CD8-positive, alpha-beta memory T cell (primary cell): Measurements from ENCODE around the gene MAP3K7. TPM values are rescaled to one million over a fixed set of nuclear protein-coding genes. Genes with fewer than 3 reads are reported as not detected.
"Not testable (repeated sequence)": the region's sequence is repeated elsewhere in the genome, so short reads cannot be mapped to it uniquely, and the experiment has no call there.

ENCODE experiments used
- CTCF ChIA-PET: fragments of 350-600 bp; sonication (Branson Sonifier 250); formaldehyde crosslinking; loops from one replicate; lab custom pipeline; 2021; ENCODE audit warnings: antibody characterized with exemption; lab: Charles Lee
- POLR2A ChIA-PET: fragments of 350-600 bp; sonication (Branson Sonifier 250); formaldehyde crosslinking; loops from one replicate; lab custom pipeline; 2021; ENCODE audit warnings: antibody characterized with exemption; lab: Charles Lee
- DNase-seq, 5 donors: peaks; one replicate each; pipeline versions ENCODE4 v3.0.0 to v3.0.0-alpha.2; 2020 to 2022; ENCODE audit warnings: mixed read lengths in 1 of 5
- H3K27ac ChIP-seq: one replicate; pipeline ENCODE4 v1.7.0; 2013; ENCODE audit warnings: low read depth, mild to moderate bottlenecking, low read length, moderate library complexity
- H3K27me3 ChIP-seq: 2 replicates; pipeline ENCODE4 v1.7.0; 2013; ENCODE audit warnings: low read length, mild to moderate bottlenecking; ENCODE audit not compliant: insufficient read depth, poor library complexity, severe bottlenecking
- H3K36me3 ChIP-seq: 2 replicates; pipeline ENCODE4 v1.7.0; 2013; ENCODE audit warnings: mild to moderate bottlenecking, low read length, moderate library complexity; ENCODE audit not compliant: insufficient read depth
- H3K4me1 ChIP-seq: 2 replicates; pipeline ENCODE4 v1.7.0; 2013; ENCODE audit warnings: mild to moderate bottlenecking, low read length, moderate library complexity; ENCODE audit not compliant: insufficient read depth
- H3K4me3 ChIP-seq: 2 replicates; pipeline ENCODE4 v1.7.0; 2013; ENCODE audit warnings: mild to moderate bottlenecking, low read length
- H3K9me3 ChIP-seq: 2 replicates; pipeline ENCODE4 v1.7.0; 2013; ENCODE audit warnings: mild to moderate bottlenecking, low read length
- H3K27ac Mint-ChIP-seq, 8 donors: one replicate each; pipeline ENCODE4 v1.8.0; 2020 to 2021; ENCODE audit warnings: mixed read lengths in 8 of 8, mild to moderate bottlenecking in 6 of 8, inconsistent platforms in 3 of 8, moderate library complexity in 3 of 8
- H3K27me3 Mint-ChIP-seq, 2 donors: one replicate each; pipeline ENCODE4 v1.8.0; 2020 to 2021; ENCODE audit warnings: mixed read lengths in 2 of 2, mild to moderate bottlenecking in 1 of 2, moderate library complexity in 1 of 2
- H3K36me3 Mint-ChIP-seq, 3 donors: one replicate each; pipeline ENCODE4 v1.8.0; 2020 to 2021; ENCODE audit warnings: mixed read lengths in 3 of 3, inconsistent platforms in 1 of 3, mild to moderate bottlenecking in 1 of 3
- H3K4me1 Mint-ChIP-seq, 3 donors: one replicate each; pipeline ENCODE4 v1.8.0; 2020 to 2021; ENCODE audit warnings: mixed read lengths in 3 of 3, inconsistent platforms in 1 of 3, mild to moderate bottlenecking in 1 of 3
- H3K4me3 Mint-ChIP-seq, 7 donors: one replicate each; pipeline ENCODE4 v1.8.0; 2020 to 2021; ENCODE audit warnings: mixed read lengths in 7 of 7, mild to moderate bottlenecking in 6 of 7, moderate library complexity in 4 of 7, inconsistent platforms in 2 of 7
- H3K9me3 Mint-ChIP-seq, 5 donors: one replicate each; pipeline ENCODE4 v1.8.0; 2020 to 2022; ENCODE audit warnings: mixed read lengths in 5 of 5, mild to moderate bottlenecking in 3 of 5, moderate library complexity in 2 of 5, inconsistent platforms in 1 of 5
- polyA plus RNA-seq: library from polyadenylated mRNA; unstranded; fragments of 300-500 nt; fragmentation: Illumina TruSeq; gene quantifications from one replicate; pipeline ENCODE4 v1.2.3, GENCODE V29; 2021
- total RNA-seq, 2 experiments: library from RNA; stranded (reverse); gene quantifications; one replicate each; pipeline ENCODE4 v1.2.3, GENCODE V29; 2021

Gene MAP3K7
- total and polyA plus RNA-seq, 3 experiments from 2014 or later = 20.8 to 24.8 (median 23.7) TPM

GRCh38 chr6:90573624-90574023, 13.2 kb downstream of the MAP3K7 start:
- Histone ChIP-seq H3K36me3 (peaks cover 12% of the 10 kb centered on the region), H3K27me3 (no peaks in the 10 kb centered on the region), H3K4me1 (no peaks in the 10 kb centered on the region), H3K9me3 (no peaks in the 10 kb centered on the region), H3K4me3 (no peak overlapping the region), H3K27ac (no peak overlapping the region)
- ChIA-PET POLR2A (no interaction called here), CTCF (no interaction called here)
- no peak overlapping the region for H3K27ac Mint-ChIP-seq
- no peak for DNase-seq
- no peak overlapping the region for H3K4me3 Mint-ChIP-seq
- H3K36me3 Mint-ChIP-seq = peaks cover 6 to 24% (median 19%) of the 10 kb centered on the region in 3 donors
- H3K9me3 Mint-ChIP-seq = no peaks in the 10 kb centered on the region
- H3K4me1 Mint-ChIP-seq = peaks cover 11 to 33% (median 16%) of the 10 kb centered on the region in 3 donors
- no peaks in the 10 kb centered on the region for H3K27me3 Mint-ChIP-seq

GRCh38 chr6:90572856-90573255, 14.0 kb downstream of the MAP3K7 start:
- Histone ChIP-seq H3K27ac (no peak overlapping the region), H3K36me3 (peaks cover 12% of the 10 kb centered on the region), H3K4me3 (no peak overlapping the region), H3K4me1 (no peaks in the 10 kb centered on the region), H3K27me3 (no peaks in the 10 kb centered on the region), H3K9me3 (no peaks in the 10 kb centered on the region)
- H3K27ac Mint-ChIP-seq = peak overlapping the region in 1 of 8 donors; percentile 53
- ChIA-PET CTCF (no interaction called here), POLR2A (no interaction called here)
- no peaks in the 10 kb centered on the region for H3K9me3 Mint-ChIP-seq
- H3K4me3 Mint-ChIP-seq = no peak overlapping the region
- no peak for DNase-seq
- no peaks in the 10 kb centered on the region for H3K27me3 Mint-ChIP-seq
- H3K36me3 Mint-ChIP-seq = peaks cover 9 to 27% (median 19%) of the 10 kb centered on the region in 3 donors
- peaks cover 9 to 33% (median 16%) of the 10 kb centered on the region in 3 donors for H3K4me1 Mint-ChIP-seq

GRCh38 chr6:90569223-90569622, 17.6 kb downstream of the MAP3K7 start:
- POLR2A ChIA-PET = no interaction called here
- H3K9me3 Mint-ChIP-seq = no peaks in the 10 kb centered on the region
- CTCF ChIA-PET = interaction anchor here (1.1 kb wide), 1 partner anchor 22 kb away, joined by 3 read pairs; no protein-coding TSS in a partner anchor

GRCh38 chr6:90567682-90568081, 19.2 kb downstream of the MAP3K7 start:
- H3K9me3 Mint-ChIP-seq, DNase-seq, H3K27ac ChIP-seq, H3K27me3 Mint-ChIP-seq, POLR2A ChIA-PET, H3K9me3 ChIP-seq, H3K4me3 ChIP-seq, H3K27me3 ChIP-seq, H3K27ac Mint-ChIP-seq, H3K4me3 Mint-ChIP-seq, CTCF ChIA-PET, H3K36me3 ChIP-seq, H3K4me1 ChIP-seq: not testable (repeated sequence)
- Mint-ChIP-seq H3K4me1 (peaks cover 28 to 54% (median 43%) of the 10 kb centered on the region in 3 donors), H3K36me3 (peaks cover 31 to 67% (median 39%) of the 10 kb centered on the region in 3 donors)

More at GRCh38 chr6:90569223-90569622, 17.6 kb downstream of the MAP3K7 start:
- H3K9me3 ChIP-seq = no peaks in the 10 kb centered on the region
- H3K36me3 Mint-ChIP-seq = peaks cover 28 to 53% (median 39%) of the 10 kb centered on the region in 3 donors
- H3K27me3 ChIP-seq = no peaks in the 10 kb centered on the region
- H3K27ac Mint-ChIP-seq = no peak overlapping the region
- no peaks in the 10 kb centered on the region for H3K27me3 Mint-ChIP-seq
- H3K36me3 ChIP-seq = no peaks in the 10 kb centered on the region
- H3K4me1 ChIP-seq = no peaks in the 10 kb centered on the region
- no peak overlapping the region for H3K4me3 ChIP-seq
- DNase-seq = no peak
- H3K27ac ChIP-seq = no peak overlapping the region
- peaks cover 19 to 49% (median 33%) of the 10 kb centered on the region in 3 donors for H3K4me1 Mint-ChIP-seq
- no peak overlapping the region for H3K4me3 Mint-ChIP-seq

- POLR2A ChIA-PET, H3K36me3 ChIP-seq, H3K4me3 ChIP-seq, H3K9me3 ChIP-seq, H3K4me1 ChIP-seq, H3K27me3 Mint-ChIP-seq, H3K27me3 ChIP-seq, H3K27ac ChIP-seq, H3K9me3 Mint-ChIP-seq: not testable (repeated sequence)
- H3K4me1 Mint-ChIP-seq = peaks cover 37 to 54% (median 50%) of the 10 kb centered on the region in 3 donors
- peak in 4 of 5 donors; percentile 1 to 50 (median 38) for DNase-seq
- H3K36me3 Mint-ChIP-seq = peaks cover 28 to 76% (median 34%) of the 10 kb centered on the region in 3 donors
- H3K4me3 Mint-ChIP-seq = peak overlapping the region in 5 of 7 donors; percentile 15 to 61 (median 50)
- H3K27ac Mint-ChIP-seq = peak overlapping the region in 6 of 8 donors; percentile 42 to 88 (median 72)
- CTCF ChIA-PET = interaction anchor here (0.7 kb wide), 1 partner anchor 12 kb away, joined by 3 read pairs; no protein-coding TSS in a partner anchor
These were observed 24.5 kb downstream of the MAP3K7 start for GRCh38 chr6:90562341-90562740.

- ChIA-PET CTCF (no interaction called here), POLR2A (no interaction called here)
- Histone ChIP-seq H3K9me3 (no peaks in the 10 kb centered on the region), H3K4me1 (peaks cover 8% of the 10 kb centered on the region), H3K36me3 (peaks cover 16% of the 10 kb centered on the region), H3K4me3 (no peak overlapping the region), H3K27me3 (no peaks in the 10 kb centered on the region), H3K27ac (no peak overlapping the region)
- H3K36me3 Mint-ChIP-seq = peaks cover 21 to 77% (median 28%) of the 10 kb centered on the region in 3 donors
- peak overlapping the region in 1 of 7 donors; percentile 14 for H3K4me3 Mint-ChIP-seq
- H3K9me3 Mint-ChIP-seq = no peaks in the 10 kb centered on the region
- H3K27ac Mint-ChIP-seq = peak overlapping the region in 3 of 8 donors; percentile 26 to 69 (median 29)
- no peaks in the 10 kb centered on the region for H3K27me3 Mint-ChIP-seq
- no peak for DNase-seq
- peaks cover 31 to 42% (median 36%) of the 10 kb centered on the region in 3 donors for H3K4me1 Mint-ChIP-seq
These were observed 26.9 kb downstream of the MAP3K7 start for GRCh38 chr6:90559931-90560330.

- Histone ChIP-seq H3K27me3 (no peaks in the 10 kb centered on the region), H3K4me3 (no peak overlapping the region), H3K36me3 (peaks cover 24% of the 10 kb centered on the region), H3K27ac (no peak overlapping the region), H3K4me1 (peaks cover 5% of the 10 kb centered on the region), H3K9me3 (no peaks in the 10 kb centered on the region)
- Mint-ChIP-seq H3K27me3 (no peaks in the 10 kb centered on the region), H3K4me1 (peaks cover 6 to 13% (median 8%) of the 10 kb centered on the region in 3 donors), H3K4me3 (no peak overlapping the region), H3K27ac (no peak overlapping the region), H3K36me3 (peaks cover 12 to 76% (median 22%) of the 10 kb centered on the region in 3 donors), H3K9me3 (no peaks in the 10 kb centered on the region)
- POLR2A ChIA-PET = no interaction called here
- CTCF ChIA-PET = no interaction called here
- DNase-seq = no peak
These were observed 29.9 kb downstream of the MAP3K7 start for GRCh38 chr6:90557006-90557405.

- POLR2A ChIA-PET = no interaction called here
- H3K27me3 Mint-ChIP-seq = no peaks in the 10 kb centered on the region
These were observed 38.9 kb downstream of the MAP3K7 start for GRCh38 chr6:90547991-90548390.

More at GRCh38 chr6:90547991-90548390, 38.9 kb downstream of the MAP3K7 start:
- Mint-ChIP-seq H3K4me1 (no peaks in the 10 kb centered on the region), H3K4me3 (no peak overlapping the region), H3K36me3 (peaks cover 15 to 87% (median 49%) of the 10 kb centered on the region in 3 donors), H3K27ac (peak overlapping the region in 1 of 8 donors; percentile 61), H3K9me3 (no peaks in the 10 kb centered on the region)
- Histone ChIP-seq H3K9me3 (no peaks in the 10 kb centered on the region), H3K27me3 (no peaks in the 10 kb centered on the region), H3K4me3 (no peak overlapping the region), H3K27ac (no peak overlapping the region), H3K4me1 (no peaks in the 10 kb centered on the region), H3K36me3 (peaks cover 27% of the 10 kb centered on the region)
- CTCF ChIA-PET = no interaction called here
- DNase-seq = no peak
